Stimulated activated CD8-positive, alpha-beta memory T cell treated with anti-CD3 and anti-CD28 coated beads, Interleukin-2, amount 100 ng/mL, for 48 hours (primary cell): ENCODE data around the gene CTNS.

Experiments used
- DNase-seq, 2 donors: peaks; one replicate each; pipeline ENCODE4 v3.0.0-alpha.2; 2020; ENCODE audit warnings: low read depth in 2 of 2

The CTNS gene

DNA sequence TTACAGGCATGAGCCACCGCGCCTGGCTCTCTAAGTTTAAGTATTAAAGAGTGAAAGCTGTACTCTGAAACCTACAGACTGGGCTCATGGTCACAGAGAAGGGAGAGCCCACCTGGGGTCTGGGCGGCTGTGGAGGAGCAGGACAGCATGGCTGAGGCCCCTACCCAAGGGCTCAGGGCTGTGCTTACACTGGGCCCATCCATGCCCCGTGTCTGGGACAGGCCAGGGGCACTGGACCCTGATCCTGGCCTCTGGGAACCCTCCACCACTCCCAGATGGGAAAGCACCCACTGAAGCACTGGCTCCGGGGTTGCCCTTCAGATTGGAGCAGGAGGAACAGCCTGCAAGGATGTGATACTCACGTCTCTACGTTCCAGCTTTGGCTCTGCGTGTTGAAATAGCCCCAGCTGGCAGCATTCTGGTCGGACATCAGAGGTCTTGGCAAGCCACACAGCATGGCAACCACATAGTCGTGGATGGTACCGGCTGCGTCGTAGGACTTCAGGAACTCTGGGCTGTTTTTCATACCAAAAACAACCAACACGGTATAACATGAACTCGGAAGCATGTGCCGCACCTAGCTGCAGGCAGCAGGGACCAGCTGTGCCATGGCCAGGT is 13.5 kb upstream of the CTNS start:
- no peak for DNase-seq

DNA sequence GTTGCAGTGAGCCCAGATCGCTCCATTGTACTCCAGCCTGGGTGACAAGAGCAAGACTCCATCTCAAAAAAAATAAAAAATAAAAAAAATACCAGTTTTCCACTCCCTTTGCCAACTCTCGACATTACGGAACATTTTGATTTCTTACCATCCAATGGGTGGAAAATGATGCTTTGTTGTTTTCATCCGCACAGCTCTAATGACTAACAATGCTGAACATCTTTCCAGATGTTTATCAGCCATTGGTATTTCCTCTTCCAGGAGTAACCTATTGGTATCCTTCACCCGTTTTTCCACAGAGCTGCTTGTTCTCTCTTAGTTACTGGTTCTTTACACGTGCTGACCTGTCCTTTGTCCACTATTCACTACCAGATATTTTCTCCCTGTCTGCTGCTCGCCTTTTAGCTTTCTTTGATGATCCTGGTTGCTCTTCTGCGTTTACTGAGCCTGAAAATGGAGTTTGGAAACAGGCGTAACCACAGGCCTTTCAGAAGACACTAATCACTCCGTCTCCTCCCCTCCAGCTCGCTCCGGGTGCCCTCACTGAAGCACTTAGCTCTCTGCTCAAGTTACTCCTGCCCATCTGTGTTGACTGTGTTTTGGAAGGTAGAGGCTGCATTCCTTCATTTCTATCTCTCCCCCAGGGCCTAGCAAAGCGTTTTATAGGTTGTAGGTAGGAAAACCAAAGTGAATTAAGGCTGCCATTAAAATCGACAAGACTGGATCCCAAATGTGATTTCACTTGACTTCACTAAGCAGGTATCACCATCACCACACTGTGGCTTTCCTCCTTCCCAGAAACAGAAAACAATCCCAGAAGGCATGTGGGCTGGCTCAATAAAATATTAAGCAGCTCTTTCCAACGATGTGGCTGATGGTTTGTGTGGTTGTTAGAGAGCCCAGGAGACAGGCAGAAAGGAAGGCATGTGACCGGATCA is 9.5 kb upstream of the CTNS start:
- no peak for DNase-seq

DNA sequence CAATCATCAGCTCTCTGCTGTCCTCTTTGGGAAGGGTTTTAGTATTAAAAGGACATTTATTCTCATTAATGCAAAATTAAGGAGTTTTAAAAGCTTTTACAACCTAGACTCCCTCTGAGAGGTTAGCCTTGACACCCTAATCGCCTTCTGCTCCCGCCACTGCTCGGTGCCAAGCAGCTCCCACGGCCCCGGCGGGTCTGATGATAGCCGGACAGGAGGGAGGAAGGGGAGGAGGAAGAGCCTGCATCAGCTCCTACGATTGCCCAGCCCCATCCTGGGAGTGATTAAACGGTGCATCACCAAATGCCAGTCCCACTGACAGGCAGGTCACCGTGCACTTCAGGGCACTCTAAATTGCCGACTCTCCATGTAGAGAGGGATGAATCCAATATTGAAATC is 8.8 kb upstream of the CTNS start:
- no peak for DNase-seq

DNA sequence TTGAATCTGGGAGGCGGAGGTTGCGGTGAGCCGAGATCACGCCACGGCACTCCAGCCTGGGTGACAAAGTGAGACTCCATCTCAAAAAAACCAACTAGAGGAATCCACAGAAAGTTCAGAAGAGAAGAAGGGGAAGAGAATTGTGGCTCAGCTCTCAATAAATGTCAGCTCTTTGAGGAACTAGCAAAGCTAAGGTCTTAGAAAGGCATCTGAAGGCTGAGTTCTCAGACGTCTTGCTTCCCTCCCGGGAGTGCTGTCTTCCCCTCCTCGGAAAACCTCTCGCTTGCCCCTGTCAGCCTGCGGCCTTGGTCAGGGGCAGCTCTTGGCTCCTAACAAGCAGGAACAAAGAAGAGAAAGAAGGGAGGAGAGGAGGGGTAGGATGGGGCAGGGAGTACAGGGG is 5.8 kb upstream of the CTNS start:
- no peak for DNase-seq

DNA sequence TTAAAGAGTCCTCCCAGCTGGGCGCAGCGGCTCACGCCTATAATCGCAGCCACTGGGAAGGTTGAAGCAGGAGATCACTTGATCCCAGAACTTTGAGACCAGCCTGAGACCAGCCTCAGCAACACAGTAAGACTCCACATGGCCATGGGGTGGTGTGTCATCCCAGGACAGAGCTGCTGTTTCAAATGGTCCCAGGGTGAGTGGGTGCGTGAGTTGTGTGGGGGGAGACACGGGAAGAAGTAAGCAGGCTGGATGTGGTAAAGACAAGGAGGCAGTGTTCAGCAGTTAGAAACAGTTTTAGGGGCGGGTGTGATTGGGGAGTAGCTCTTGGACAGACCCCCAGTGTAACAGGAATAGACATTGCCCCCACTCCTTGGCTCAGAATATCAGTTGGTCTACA is 4.3 kb upstream of the CTNS start:
- DNase-seq: no peak

DNA sequence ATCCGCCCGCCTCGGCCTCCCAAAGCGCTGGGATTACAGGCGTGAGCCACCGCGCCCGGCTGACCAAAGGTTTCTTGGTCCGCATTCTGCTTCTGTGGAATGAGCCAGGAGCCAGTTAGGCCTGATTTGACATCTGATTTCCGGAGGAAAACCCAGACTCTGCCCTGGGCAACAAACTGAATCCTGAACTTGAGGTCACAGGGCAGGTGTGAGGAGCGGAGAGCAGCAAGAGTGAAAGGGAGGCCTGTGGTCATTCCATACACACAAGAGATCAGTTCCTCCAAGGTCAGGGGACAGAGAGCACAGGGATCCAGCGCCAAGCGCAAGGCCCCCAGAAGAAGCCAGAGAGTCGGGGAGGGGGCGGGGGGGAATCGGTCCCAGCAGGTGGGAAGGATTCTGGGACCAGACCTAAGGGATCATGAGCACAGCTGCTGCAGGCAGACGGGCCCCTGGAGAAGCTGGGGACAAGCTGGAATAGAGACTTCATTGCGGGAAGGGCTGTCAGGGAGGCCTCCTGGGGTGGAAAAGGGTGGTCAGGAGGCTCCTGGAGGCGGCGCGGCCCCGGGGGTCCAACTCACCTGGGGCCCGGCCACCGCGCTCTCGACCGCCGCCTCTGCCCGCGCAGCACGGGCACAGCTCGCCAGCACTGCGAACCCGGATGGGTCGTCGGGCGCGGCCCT is 946 bp upstream of the CTNS start:
- DNase-seq: no peak

DNA sequence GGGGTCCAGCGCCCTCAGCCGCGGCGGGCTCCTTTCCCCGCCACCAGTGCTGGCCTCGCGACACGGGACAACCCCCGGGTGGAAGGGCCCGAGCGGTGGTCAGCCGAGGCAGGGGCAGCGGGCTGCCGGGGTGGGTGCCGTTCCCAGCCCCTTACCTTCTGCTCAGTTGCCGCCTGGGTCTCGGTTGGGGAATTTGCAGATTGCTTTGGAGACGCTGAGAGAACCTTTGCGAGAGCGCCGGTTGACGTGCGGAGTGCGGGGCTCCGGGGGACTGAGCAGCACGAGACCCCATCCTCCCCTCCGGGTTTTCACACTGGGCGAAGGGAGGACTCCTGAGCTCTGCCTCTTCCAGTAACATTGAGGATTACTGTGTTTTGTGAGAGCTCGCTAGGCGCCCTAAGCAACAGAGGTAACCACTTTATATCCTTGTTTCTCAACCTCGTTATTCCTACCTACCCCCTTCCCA is 381 bp downstream of the CTNS start:
- no peak for DNase-seq

DNA sequence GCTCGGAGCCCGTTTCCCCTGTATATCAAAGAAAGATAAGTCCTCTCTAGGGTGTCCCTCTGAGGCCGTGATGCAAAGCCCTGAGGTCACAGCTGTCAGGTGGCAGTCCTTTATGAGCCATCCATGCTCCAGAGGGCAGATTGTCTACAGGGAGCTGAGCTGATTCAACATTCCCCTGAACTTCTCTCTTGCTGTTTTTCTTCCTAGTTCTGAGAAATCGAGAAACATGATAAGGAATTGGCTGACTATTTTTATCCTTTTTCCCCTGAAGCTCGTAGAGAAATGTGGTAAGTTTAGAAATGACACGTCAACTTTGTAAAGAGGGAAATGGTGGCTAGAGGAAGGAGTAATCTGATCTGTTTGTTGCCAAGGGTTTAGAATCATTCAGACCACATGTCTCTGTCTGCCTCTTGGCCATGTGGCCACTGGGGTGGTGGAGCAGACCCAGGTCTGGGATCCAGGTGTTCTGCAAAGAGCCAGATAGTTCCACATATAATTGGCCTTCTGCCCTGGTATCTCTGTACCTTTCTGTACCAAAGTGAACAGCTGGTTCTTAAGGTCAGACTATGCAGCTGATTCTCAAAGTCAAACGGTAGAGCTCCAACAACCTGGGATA is 3.5 kb downstream of the CTNS start:
- peak; percentile 24 to 49 for DNase-seq

DNA sequence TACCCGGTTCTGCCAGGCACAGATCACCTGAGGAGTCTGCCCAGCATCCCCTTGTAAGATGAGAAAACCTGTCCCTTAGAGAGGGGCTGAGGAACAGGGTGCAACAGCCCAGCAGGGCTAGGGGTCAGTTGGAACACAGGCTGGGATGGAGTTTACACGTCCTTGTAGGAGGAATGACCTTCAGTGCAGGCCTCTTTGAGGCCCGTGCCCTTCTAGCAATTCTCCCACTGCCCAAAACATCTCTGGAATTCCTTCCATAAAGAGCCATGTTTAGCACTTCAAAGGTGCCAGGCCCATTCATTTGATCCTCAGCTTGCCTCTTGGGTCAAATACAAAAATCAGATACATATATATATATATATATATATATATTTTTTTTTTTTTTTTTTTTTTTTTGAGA is 4.5 kb downstream of the CTNS start:
- no peak for DNase-seq

DNA sequence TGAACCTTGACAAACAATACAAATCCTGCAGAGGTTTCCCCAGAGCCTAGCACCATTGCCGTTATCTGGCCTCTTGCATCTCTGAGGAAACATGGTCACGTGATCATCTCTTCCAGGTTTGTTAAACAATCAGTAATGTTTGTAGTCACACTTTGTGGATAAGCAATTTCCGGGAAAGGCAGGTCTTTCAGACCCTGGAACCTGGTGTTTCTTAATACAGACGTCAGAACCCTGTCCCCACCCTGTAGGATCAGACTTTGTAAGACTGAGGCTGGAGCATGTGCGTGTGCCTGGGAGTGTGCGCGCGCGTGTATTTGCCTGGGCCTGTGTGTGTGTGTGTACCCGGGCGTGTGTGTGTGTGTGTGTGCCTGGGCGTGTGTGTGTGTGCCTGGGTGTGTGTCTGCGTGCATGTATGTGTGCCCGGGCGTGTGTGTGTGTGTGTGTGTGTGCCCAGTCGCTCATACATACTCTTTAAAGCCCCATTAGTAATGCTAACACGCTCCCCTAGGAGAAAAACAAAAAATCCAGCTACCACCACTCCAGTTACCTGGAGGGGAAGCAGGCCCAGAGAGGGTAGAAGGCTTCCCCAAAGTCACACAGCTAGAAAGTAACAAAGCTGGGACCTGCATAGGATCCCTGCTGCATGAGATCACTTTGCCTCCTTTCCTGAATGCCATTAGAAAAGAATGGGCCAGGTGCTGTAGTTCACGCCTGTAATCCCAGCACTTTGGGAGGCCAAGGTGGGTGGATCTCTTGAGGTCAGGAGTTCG is 5.3 kb downstream of the CTNS start:
- DNase-seq: no peak

DNA sequence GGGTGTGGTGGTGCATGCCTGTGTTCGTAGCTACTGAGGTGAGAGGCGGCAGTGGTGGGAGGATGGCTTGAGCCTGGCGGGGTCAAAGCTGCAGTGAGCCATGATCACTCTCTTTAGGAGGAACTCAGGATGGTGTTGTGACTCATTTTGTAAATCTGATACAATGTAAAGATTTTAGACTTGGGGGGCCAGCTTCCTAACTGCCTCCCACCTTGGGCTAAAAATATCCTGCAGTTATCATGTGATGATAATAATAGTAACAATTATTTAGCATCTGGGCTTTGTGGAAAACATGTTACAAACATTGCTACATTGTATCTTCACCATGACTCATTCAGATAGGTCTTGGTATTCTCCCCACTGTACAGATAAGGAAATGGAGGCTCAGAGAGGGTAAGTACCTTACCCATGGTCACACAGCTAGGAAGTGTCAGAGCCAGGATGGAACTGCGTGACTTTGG is 7.4 kb downstream of the CTNS start:
- DNase-seq: peak in 1 of 2 donors; percentile 44

DNA sequence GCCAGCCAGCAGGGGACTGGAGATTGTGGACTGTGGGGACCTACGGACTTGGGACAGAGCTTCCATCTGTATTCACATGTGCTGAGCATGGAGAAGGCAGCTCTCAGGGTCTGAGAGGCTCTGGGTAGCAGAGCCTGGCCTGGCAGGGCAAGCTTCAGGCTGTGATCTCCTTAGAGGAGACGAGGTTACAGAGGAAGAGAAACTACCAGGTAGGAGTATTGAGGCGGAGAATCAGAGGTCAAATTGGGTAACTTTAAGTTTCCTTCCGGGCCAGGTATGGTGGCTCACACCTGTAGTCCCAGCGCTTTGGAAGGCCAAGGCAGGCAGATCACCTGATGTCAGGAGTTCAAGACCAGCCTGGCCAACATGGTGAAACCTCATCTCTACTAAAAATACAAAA is 8.8 kb downstream of the CTNS start:
- no peak for DNase-seq

DNA sequence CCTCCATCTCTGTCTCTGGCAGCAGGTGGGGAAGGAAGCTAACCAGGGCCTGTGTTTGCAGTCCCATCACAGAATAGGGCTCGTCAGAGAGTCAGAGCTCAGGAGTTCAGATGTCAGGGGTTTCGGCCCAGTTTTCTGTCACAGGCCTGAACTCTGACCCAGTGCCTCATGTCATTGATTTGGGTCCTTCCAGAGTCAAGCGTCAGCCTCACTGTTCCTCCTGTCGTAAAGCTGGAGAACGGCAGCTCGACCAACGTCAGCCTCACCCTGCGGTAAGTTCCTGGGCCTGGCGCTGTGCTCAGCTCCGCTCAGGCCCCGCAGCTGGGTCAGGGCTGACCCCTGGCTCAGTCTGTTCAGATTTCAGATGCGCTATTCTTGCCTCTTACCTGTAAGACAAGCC is 10.7 kb downstream of the CTNS start:
- no peak for DNase-seq

DNA sequence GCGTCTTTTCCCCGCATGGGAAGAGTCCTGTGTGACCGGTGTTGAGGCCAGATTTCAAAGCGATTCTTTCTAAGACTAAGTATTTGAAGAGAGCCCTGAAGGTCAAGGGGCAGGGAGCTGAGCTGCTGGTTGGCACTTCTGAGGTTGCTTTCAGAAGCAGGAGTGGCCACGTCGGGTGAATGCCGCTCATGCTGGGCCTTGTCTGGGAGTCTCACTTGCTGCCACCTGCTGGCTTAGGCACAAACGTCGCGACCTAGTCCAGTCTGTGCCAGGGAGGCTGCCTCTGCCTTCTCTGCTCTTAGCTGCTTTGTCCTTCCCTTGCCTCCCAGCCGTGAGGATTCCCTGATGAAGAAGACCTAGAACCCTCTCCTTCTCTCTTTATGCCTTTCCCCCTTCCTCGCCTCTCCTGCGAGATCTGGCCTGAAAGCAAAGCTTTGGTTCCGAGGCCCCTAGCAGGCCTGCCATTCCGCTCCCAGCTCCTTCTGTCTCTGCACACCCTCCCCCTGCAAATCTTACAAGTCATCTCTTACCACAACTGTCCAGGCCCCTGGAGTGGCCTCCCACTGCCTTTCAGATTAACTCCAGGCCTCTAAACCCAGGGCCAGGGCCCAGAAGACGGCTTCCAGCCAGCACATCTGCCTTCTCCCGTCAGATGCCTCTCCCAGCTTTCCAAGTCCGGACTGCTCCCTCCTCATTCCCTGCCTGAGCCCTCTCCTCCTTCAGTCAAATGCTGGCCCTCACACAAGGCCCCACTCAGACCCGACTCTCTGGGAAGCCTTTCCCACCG is 11.4 kb downstream of the CTNS start:
- peak in 1 of 2 donors; percentile 32 for DNase-seq

DNA sequence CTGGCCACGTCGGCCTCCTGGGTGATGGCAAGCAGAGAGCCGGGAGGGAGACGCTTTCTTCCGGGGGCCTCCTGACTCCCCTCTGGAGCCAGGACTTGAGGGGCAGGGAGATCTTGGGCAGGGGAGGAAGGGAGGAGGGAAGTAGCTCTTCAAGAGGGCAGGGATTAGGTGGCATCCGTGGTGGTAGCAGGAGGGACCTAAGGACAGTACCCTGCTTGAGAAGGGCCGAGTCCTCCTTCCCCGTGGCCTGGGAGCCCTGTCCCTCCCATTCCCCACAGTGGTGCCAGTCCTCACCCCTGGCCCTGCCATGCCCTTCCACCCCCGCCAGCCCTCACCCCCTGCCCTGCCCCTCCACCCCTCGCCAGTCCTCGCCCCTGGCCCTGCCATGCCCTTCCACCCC is 19.2 kb downstream of the CTNS start:
- DNase-seq: no peak

DNA sequence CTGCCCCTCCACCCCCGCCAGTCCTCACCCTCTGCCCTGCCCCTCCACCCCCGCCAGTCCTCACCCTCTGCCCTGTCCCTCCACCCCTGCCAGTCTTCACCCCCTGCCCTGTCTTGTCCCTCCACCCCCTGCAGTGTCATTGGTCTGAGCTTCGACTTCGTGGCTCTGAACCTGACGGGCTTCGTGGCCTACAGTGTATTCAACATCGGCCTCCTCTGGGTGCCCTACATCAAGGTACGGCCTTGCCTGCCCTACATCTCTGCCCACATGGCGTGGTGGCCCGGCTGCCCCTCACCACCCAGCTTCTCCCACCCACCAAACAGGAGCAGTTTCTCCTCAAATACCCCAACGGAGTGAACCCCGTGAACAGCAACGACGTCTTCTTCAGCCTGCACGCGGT is 19.8 kb downstream of the CTNS start:
- no peak for DNase-seq

DNA sequence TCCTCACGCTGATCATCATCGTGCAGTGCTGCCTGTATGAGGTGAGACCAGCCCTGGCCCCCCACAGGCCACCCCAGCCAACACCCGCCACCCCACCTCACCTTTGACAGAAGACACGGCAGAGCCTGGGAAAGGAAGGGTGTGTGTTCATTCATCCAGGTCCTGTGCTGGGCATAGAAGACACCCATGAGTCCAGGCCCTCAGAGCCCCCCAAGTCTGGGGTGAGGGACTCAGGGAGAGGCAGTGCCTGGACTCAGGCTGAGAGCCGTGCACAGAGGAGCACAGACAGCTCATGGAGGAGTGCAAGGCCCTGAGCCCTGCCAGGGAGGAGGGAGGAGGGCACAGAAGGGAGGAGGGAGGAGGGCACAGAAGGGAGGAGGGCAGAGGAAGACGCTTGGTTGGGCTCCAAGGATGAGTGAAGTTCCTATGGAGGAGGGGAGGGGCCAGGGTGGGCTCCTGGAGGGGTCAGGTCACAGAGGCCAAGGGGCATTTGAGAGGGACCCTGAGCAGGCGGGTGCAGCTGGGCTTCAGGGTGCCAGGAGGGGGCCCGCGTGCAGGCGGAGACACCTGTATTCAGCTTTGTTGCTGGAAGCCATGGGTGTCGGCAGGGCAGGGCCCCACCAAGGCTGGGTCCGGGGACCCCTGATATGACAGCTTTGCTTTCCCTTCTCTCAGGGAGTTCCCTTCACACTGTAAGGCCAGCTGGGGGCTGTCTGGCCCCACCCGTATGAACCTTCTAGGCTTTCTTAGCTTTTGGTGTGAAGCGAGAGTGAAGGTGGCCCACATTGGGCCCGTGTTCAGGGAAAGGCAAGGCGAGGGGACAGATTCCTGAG is 20.4 kb downstream of the CTNS start:
- no peak for DNase-seq

DNA sequence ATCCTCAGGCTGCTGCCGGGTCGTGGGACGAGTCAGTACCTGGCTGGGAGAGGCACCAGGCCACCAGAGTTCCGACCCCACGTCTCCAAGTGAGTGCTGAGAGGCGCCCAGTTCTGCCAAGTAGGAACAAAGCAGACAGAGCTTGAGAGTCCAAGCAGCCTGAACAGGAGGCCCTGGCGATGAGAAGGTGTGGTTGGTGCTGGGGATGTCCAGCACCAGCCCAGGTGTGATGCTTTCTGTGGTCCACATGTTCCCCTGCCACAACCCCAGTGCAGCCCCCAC is 21.0 kb downstream of the CTNS start:
- DNase-seq: no peak

DNA sequence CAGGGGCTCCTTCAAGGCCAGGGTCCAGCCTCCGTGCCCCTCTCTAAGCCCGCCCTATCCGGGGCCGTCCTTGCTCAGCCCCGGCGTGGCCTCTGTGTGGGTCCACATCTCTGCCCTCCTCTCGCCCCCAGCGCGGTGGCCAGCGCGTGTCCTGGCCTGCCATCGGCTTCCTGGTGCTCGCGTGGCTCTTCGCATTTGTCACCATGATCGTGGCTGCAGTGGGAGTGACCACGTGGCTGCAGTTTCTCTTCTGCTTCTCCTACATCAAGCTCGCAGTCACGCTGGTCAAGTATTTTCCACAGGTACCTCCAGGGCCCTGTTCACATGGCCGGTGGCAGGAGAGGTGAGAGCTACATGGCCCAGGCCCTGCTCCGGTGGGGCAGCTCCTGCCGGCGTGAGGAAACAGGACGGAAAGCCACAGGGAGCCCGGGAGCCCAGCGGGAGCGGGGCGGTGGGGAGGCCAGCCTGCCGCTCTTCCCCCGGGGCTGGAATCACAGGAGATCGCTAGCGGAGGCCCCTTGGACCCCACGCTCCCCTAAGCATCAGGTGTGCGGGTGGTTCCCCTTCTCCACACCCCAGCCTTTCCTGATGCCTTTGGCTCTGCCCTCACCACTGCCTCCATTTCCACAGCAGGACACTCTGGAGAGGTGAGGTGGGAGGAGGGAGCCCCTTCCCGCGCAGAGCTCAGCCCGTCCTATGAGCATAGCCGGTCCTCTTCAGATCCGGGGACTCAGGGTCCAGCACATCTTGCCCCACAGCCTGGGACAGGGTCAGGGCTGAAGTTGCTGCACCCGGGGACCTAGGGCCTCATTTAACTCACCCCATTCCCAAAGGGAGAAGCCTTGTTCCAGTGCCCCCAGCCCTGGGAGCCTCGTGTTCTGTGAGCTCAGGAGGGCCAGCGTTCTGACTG is 21.6 kb downstream of the CTNS start:
- no peak for DNase-seq
